ENCODE measurements around the gene GEMIN5.

GEMIN5 gene

GRCh38 chr5:154861946-154862345 lies 76.1 kb downstream of the GEMIN5 start:
- TF ChIP-seq CTCF (IDR thresholded peaks at IDR 0.05; ENCODE audit: borderline replicate concordance, extremely low read depth, low read length, poor library complexity, severe bottlenecking) (no peak), EZH2 (IDR thresholded peaks at IDR 0.05; ENCODE audit: borderline replicate concordance, low read depth, low read length, severe bottlenecking) (no peak)
- Histone ChIP-seq H3K4me2 (ENCODE audit: insufficient read depth, low read length) (0 out of 2 replicates have a peak overlapping the region, but pooled peaks have one; percentile 18), H3K79me2 (ENCODE audit: insufficient read depth, low read length) (peaks cover 83% of the 10 kb centered on the region), H3K4me3 (ENCODE audit: low read depth in 1 of 2, low read length in 2 of 2) (no peak overlapping the region), H3K27me3 (ENCODE audit: insufficient read depth, low read length, poor library complexity) (no peaks in the 10 kb centered on the region), H4K20me1 (ENCODE audit: insufficient read depth, low read length) (peaks cover 51% of the 10 kb centered on the region), H3K9ac (ENCODE audit: low read depth, low read length) (no peak overlapping the region), H3K9me3 (ENCODE audit: insufficient read depth, low read length, severe bottlenecking) (no peaks in the 10 kb centered on the region), H3K36me3 (ENCODE audit: insufficient read depth, low read length) (peaks cover 43% of the 10 kb centered on the region), H3K27ac (ENCODE audit: low read length) (no peak overlapping the region), H2AFZ (ENCODE audit: low read depth, low read length) (no peak overlapping the region), H3K4me1 (ENCODE audit: insufficient read depth, low read length) (peaks cover 32% of the 10 kb centered on the region)
- ATAC-seq (ENCODE audit: insufficient read depth, low read depth), result no peak
- DNase-seq, result no peak

DNA sequence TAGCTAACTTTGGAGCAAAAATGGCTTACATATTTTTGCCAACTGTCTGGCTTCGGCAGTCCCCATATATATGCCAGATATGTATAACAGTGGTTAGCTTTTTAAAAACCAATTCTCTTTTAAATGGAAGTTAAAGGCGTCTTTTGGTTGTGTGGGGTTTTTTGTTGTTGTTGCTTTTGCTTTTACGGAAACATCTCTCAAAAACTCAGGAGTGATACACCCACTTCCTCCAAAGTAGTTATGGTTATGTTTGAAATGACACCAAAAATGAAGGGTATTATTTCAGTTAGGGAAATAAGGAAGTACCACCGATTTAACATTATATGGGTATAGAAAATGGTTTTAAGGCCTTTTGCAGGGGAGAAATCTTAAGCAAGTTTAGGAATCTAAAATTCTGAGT lies 77.2 kb downstream of the GEMIN5 start:
- Histone ChIP-seq H3K27ac (ENCODE audit: low read length) (no peak overlapping the region), H3K36me3 (ENCODE audit: insufficient read depth, low read length) (peaks cover 33% of the 10 kb centered on the region), H3K79me2 (ENCODE audit: insufficient read depth, low read length) (peaks cover 73% of the 10 kb centered on the region), H3K9ac (ENCODE audit: low read depth, low read length) (peak overlapping the region; percentile 95; the same call in 1 of the 2 replicates), H3K4me1 (ENCODE audit: insufficient read depth, low read length) (peaks cover 38% of the 10 kb centered on the region), H3K9me3 (ENCODE audit: insufficient read depth, low read length, severe bottlenecking) (no peaks in the 10 kb centered on the region), H4K20me1 (ENCODE audit: insufficient read depth, low read length) (peaks cover 46% of the 10 kb centered on the region), H3K27me3 (ENCODE audit: insufficient read depth, low read length, poor library complexity) (no peaks in the 10 kb centered on the region), H3K4me3 (ENCODE audit: low read depth in 1 of 2, low read length in 2 of 2) (peak overlapping the region in 1 of 2 experiments; percentile 66; a peak in 2 of 4 replicates), H2AFZ (ENCODE audit: low read depth, low read length) (no peak overlapping the region), H3K4me2 (ENCODE audit: insufficient read depth, low read length) (peak overlapping the region; percentile 77)
- no peak for ATAC-seq (ENCODE audit: insufficient read depth, low read depth)
- no peak for DNase-seq
- TF ChIP-seq CTCF (IDR thresholded peaks at IDR 0.05; ENCODE audit: borderline replicate concordance, extremely low read depth, low read length, poor library complexity, severe bottlenecking) (no peak), EZH2 (IDR thresholded peaks at IDR 0.05; ENCODE audit: borderline replicate concordance, low read depth, low read length, severe bottlenecking) (no peak)

DNA sequence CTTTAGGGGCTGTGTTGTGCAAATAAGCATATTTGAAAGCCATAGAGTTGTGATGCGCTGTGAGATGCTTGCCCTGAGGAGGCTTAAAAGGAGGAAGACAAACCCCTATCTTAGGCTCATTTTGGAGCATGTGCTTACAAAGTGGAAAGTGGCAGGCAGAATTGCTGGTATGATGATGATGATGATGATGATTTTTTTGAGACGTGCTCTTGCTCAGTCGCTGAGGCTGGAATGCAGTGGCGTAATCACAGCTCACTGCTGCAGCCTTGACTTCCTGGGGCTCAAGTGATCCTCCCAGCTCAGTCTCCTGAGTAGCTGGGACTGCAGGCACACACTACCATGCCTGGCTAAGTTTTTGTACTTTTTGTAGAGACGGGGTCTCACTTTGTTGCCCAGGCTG lies 77.9 kb downstream of the GEMIN5 start:
- H3K4me1 ChIP-seq (ENCODE audit: insufficient read depth, low read length), result peaks cover 38% of the 10 kb centered on the region
- H4K20me1 ChIP-seq (ENCODE audit: insufficient read depth, low read length), result peaks cover 42% of the 10 kb centered on the region
- H3K27me3 ChIP-seq (ENCODE audit: insufficient read depth, low read length, poor library complexity), result no peaks in the 10 kb centered on the region
- H3K4me3 ChIP-seq (ENCODE audit: low read depth in 1 of 2, low read length in 2 of 2), result peak overlapping the region; percentile 66 to 79
- H3K9me3 ChIP-seq (ENCODE audit: insufficient read depth, low read length, severe bottlenecking), result no peaks in the 10 kb centered on the region
- ATAC-seq (ENCODE audit: insufficient read depth, low read depth) (no peak), DNase-seq (peak; percentile 22)
- H3K36me3 ChIP-seq (ENCODE audit: insufficient read depth, low read length), result peaks cover 26% of the 10 kb centered on the region
- H2AFZ ChIP-seq (ENCODE audit: low read depth, low read length), result no peak overlapping the region
- TF ChIP-seq CTCF (IDR thresholded peaks at IDR 0.05; ENCODE audit: borderline replicate concordance, extremely low read depth, low read length, poor library complexity, severe bottlenecking) (no peak), EZH2 (IDR thresholded peaks at IDR 0.05; ENCODE audit: borderline replicate concordance, low read depth, low read length, severe bottlenecking) (no peak)
- H3K4me2 ChIP-seq (ENCODE audit: insufficient read depth, low read length), result peak overlapping the region; percentile 77
- peak overlapping the region; percentile 96 for H3K27ac ChIP-seq (ENCODE audit: low read length)
- peak overlapping the region; percentile 95 for H3K9ac ChIP-seq (ENCODE audit: low read depth, low read length)
- H3K79me2 ChIP-seq (ENCODE audit: insufficient read depth, low read length), result peaks cover 66% of the 10 kb centered on the region

All from DND-41 (cell line).